ENCODE results near the gene FABP6. TPM values are rescaled to one million over a fixed set of nuclear protein-coding genes. Genes with fewer than 3 reads are reported as not detected.

FABP6 gene
- polyA plus RNA-seq, 2 of the 4 experiments (the other 2 are of a cell fraction): 0.75 to 0.93 TPM

DNA sequence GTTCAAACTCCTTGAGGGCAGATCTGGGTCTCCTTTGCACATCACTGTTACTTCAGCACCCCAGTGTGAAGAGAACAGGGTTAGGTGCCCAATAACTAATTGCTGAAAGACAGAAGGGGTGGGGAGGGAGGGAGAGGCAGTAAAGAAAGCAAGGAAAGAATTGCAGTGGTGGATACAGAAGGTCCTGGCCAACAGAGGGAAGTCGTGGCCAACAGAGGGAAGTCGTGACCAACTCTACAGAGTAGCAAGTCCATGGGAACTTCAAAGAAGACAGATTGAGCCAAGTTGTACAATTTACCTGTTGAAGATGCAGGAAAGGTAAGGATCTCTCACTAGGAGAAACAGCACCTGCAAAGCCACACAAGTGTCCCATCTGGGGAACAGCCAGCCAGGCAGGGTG lies 56.0 kb downstream of the FABP6 start:
- Histone ChIP-seq H3K4me2 (no peak overlapping the region), H3K27ac (no peak overlapping the region), H3K4me3 (no peak overlapping the region), H3K9me3 (no peaks in the 10 kb centered on the region), H3K4me1 (no peaks in the 10 kb centered on the region)
- no peak for DNase-seq (ENCODE audit: low read depth in 1 of 2, low spot score in 1 of 2)
- 94% methylated on average over 2 of the region's 2 CpGs for WGBS (ENCODE audit: missing lambda C conversion rate)
- ChIA-PET POLR2A (no interaction called here), CTCF (interaction anchor here (1.0 to 1.8 kb wide), 4 partner anchors 9 to 264 kb away, joined by 3 to 5 read pairs (median 4); no protein-coding TSS in a partner anchor)
- no peak for FAIRE-seq
- TF ChIP-seq, protein P1, sequence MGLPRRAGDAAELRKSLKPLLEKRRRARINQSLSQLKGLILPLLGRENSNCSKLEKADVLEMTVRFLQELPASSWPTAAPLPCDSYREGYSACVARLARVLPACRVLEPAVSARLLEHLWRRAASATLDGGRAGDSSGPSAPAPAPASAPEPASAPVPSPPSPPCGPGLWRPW (IDR thresholded peaks at IDR 0.05): no peak
- TF ChIP-seq PBX3 (IDR thresholded peaks at IDR 0.05): no peak
- no peak for TF ChIP-seq KDM1A (IDR thresholded peaks at IDR 0.05; ENCODE audit: low read depth)
- no peak for TF ChIP-seq MAFK (IDR thresholded peaks at IDR 0.05; ENCODE audit: partially characterized antibody)
- no peak for TF ChIP-seq RARB (CRISPR knock-in tag; IDR thresholded peaks at IDR 0.05)
- no peak for TF ChIP-seq POLR2AphosphoS2 (conservative IDR thresholded peaks at IDR 0.05; ENCODE audit: low read length)
- no peak for TF ChIP-seq NPAS2 (CRISPR knock-in tag; IDR thresholded peaks at IDR 0.05; ENCODE audit: borderline replicate concordance)
- no peak for TF ChIP-seq CHD2 (IDR thresholded peaks at IDR 0.05; ENCODE audit: low read length, partially characterized antibody)
- TF ChIP-seq JUN (IDR thresholded peaks at IDR 0.05): no peak
- TF ChIP-seq CTCF (IDR thresholded peaks at IDR 0.05): no peak
- TF ChIP-seq ZNF302 (CRISPR knock-in tag; IDR thresholded peaks at IDR 0.05): no peak
- no peak for TF ChIP-seq HDAC2 (IDR thresholded peaks at IDR 0.05)
- no peak for TF ChIP-seq RNF2 (IDR thresholded peaks at IDR 0.05; ENCODE audit: borderline replicate concordance, low read depth)
- no peak for TF ChIP-seq RCOR1 (IDR thresholded peaks at IDR 0.05; ENCODE audit: low read depth, low read length)
- TF ChIP-seq REST (IDR thresholded peaks at IDR 0.05): no peak
- no peak for TF ChIP-seq EHF (CRISPR knock-in tag; IDR thresholded peaks at IDR 0.05)
- ATAC-seq: no peak

- no peaks in the 10 kb centered on the region for H3K9me3 ChIP-seq
- H3K4me1 ChIP-seq: no peaks in the 10 kb centered on the region
- CTCF ChIA-PET: interaction anchor here (0.9 to 1.4 kb wide), 5 partner anchors 10 to 58 kb away, joined by 3 read pairs; no protein-coding TSS in a partner anchor
- WGBS (ENCODE audit: missing lambda C conversion rate): 91% methylated on average over 6 of the region's 6 CpGs
- no peak overlapping the region for H3K4me2 ChIP-seq
- DNase-seq (ENCODE audit: low read depth in 1 of 2, low spot score in 1 of 2): no peak
- H3K4me3 ChIP-seq: no peak overlapping the region
- ATAC-seq: no peak
- FAIRE-seq: no peak
- H3K27ac ChIP-seq: no peak overlapping the region
- no peak for TF ChIP-seq NPAS2 (CRISPR knock-in tag; IDR thresholded peaks at IDR 0.05; ENCODE audit: borderline replicate concordance)
- no peak for TF ChIP-seq SMC3 (IDR thresholded peaks at IDR 0.05)
- TF ChIP-seq, protein P1 (IDR thresholded peaks at IDR 0.05): no peak
- TF ChIP-seq EHMT2 (IDR thresholded peaks at IDR 0.05; ENCODE audit: low read depth): no peak
- no peak for TF ChIP-seq CHD2 (IDR thresholded peaks at IDR 0.05; ENCODE audit: low read length, partially characterized antibody)
- TF ChIP-seq FOXS1 (CRISPR knock-in tag; IDR thresholded peaks at IDR 0.05): no peak
- TF ChIP-seq RCOR1 (IDR thresholded peaks at IDR 0.05; ENCODE audit: low read depth, low read length): no peak
- no peak for TF ChIP-seq TFCP2L1 (CRISPR knock-in tag; IDR thresholded peaks at IDR 0.05)
- TF ChIP-seq ELK1 (IDR thresholded peaks at IDR 0.05; ENCODE audit: low read depth, low read length): no peak
- TF ChIP-seq EP300 (IDR thresholded peaks at IDR 0.05): no peak
- TF ChIP-seq RARB (CRISPR knock-in tag; IDR thresholded peaks at IDR 0.05): no peak
- no peak for TF ChIP-seq HOXB5 (CRISPR knock-in tag; IDR thresholded peaks at IDR 0.05)
- POLR2A ChIA-PET: no interaction called here
These were observed 57.6 kb downstream of the FABP6 start for GRCh38 chr5:160286947-160287346.

Data from A549 (cell line).